HG03066 (cell line): ENCODE data around the gene WDR20.

Experiments
- ATAC-seq: cut with Tn5 transposase; IDR thresholded peaks from one replicate; pipeline ENCODE4 v1.9.1; 2021; ENCODE audit warnings: low read depth; ENCODE audit not compliant: unreplicated experiment

Gene WDR20

DNA sequence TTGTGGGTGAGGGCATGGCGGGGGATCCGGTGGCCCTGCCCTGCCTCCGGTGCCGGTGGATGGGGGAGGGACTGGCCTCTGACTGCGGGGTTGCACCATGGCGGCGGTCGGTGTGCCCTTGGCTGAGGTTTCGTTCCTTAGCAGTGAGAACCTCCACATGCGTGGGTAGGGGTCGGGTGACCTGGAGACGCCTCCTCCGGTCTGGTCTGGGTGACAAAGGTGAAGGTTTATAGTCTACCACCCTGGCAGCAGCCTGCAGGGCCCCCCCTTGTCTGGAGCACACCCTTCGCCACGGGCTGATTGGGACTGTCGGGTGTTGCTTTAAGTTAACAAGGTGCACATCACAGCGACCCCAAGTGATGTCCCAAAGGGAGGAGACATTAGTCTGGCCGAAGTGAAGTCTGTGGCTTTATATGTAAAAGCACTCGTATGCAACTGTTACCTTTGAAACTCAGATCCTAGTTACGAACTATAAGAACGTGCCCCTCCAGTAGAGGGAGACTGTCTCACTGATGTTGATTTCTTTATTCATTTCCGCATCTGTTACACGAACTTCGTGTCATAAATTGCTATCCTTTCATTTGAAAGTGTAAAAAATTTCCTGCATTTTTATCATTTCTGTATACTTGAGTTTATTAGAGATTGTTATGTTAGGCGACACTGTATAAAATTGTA, 74.4 kb downstream of the WDR20 start:
- no peak for ATAC-seq

GRCh38 chr14:102215071-102215470, 75.4 kb downstream of the WDR20 start:
- no peak for ATAC-seq

DNA sequence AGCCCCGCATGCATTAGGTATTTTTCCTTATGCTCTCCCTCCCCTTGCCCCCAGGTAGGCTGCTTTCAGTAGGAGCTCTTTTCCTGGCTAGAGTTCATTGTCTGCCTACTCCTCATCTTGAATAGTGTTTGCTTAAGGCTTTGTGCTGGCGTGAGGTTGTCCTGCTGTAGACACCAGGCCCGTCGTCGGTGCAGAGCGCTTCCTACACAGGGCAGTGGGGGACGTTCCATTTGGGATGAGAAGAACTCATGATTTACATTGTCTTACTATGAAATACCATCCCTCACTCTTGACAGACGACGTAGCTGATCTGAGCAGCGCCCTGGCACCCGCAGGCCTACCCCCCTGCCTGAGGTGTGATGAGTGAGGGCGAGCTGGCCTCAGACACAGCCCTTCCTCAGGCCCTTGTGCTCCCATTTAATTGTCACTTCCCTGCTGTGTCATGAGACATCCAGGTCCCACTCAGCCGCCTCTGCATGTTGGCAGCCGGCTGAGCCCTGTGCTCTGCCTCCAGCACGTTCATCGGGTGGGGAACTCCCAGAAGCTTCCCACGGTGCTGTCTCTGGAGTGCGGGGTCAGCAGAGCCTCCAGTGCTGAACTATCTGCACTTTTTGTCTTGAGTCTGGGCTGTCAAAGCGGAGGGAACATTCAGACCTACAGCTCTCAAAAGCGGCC, 76.0 kb downstream of the WDR20 start:
- ATAC-seq: no peak

DNA sequence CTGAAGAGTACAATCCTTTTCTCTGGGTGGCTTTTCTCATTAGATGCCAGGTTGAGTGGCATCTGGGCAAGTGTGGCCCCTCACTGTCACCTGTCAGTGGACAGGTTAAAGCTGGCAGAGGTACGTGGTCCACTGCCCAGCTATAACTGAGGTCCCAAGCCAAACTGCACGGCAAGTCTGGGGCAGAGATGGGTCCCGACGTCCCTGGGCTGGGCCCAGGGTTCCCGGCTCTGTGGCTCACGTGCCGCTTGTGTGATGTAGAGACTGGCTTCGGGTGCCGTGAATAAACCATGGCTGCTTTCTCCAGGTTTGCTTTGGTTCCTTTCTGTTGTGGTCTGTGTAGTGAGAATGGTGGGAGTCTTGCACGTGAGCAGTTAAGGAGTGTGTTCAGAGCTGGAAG, 77.7 kb downstream of the WDR20 start:
- ATAC-seq: no peak

- ATAC-seq: no peak
Observed at GRCh38 chr14:102217987-102218421, 78.3 kb downstream of the WDR20 start.

DNA sequence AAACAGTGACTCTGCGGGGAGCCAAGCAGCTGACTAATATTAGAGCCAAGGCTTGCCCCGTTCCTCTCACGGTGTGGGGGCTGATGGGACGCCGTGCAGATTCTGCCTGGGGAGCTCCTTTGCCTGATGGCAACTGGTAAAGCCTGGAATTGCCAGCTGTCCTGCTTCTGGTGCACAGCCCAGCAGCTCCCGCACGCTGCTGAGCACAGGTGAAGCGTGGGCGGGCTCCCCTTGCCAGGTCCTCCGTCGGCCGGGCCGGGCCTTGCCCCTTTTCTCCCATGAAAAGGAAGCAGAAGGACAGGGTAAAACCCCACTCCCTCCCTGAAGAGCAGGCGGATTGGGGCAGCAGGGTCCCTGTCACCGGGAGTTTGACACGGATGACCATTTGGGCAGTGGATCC, 79.0 kb downstream of the WDR20 start:
- no peak for ATAC-seq

DNA sequence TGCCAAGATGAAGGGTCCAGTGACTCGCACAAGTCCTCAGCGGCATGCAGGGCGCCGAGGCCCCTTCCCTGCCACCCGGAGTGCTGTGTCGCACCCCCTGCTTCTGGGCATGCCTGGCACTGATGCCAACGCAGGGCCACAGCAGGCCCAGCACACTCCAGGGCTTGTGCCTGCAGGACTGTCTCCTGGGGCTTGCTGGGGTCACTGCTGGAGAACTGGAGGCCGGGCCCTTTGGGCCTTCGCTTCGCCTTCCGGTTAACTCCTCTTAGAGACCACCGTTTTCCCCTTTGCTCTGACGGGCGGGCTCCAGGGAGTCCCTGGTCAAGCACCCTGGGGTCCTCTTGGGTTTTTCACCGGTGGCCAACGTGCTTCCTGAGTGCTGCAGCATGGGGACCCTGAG, 79.6 kb downstream of the WDR20 start:
- no peak for ATAC-seq

GRCh38 chr14:102220031-102220430, 80.3 kb downstream of the WDR20 start:
- ATAC-seq: peak; percentile 94

DNA sequence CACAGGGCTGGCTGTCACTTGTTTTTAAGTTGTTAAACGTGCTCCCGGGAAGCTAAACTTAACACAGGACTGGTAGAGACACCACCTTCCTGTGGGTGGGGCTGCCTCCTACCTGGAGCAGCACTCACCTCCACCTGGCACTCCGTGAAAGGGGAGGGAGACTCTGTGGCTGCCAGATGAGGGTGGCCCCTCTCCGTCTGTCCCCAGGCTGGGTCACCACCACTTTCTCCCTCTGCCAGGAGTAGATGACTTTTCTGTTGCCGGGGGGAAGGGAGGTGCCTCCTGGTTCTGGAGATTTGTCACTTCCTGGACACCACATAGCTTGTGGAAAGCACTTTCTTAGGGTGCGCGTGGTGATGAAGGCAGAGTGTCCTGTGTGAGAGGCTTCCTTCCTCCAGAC, 81.3 kb downstream of the WDR20 start:
- ATAC-seq: no peak

- no peak for ATAC-seq
Observed at GRCh38 chr14:102222009-102222575, 82.4 kb downstream of the WDR20 start.

GRCh38 chr14:102222751-102223150, 83.1 kb downstream of the WDR20 start:
- no peak for ATAC-seq

DNA sequence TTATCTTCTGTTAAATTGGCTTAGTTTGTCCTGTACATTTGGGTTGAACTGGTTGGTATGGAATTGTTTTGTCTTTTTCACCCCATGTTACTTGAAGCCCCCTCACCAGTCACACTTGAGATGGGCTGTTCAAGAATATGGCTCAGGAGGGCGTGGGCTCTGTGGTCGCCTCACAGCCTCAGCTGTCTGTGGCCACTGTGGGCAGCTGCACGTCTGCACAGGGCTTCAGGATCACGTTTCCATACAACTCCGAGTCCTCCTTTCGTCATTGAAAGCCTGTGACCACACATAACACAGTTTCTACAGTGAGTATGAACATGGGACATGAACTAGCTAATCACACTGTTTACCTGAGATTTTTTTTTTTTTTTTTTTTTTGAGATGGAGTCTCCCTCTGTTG, 84.0 kb downstream of the WDR20 start:
- ATAC-seq: no peak

- no peak for ATAC-seq
Observed at GRCh38 chr14:102225386-102225785, 85.7 kb downstream of the WDR20 start.

- ATAC-seq: no peak
Observed at GRCh38 chr14:102225936-102226335, 86.2 kb downstream of the WDR20 start.

DNA sequence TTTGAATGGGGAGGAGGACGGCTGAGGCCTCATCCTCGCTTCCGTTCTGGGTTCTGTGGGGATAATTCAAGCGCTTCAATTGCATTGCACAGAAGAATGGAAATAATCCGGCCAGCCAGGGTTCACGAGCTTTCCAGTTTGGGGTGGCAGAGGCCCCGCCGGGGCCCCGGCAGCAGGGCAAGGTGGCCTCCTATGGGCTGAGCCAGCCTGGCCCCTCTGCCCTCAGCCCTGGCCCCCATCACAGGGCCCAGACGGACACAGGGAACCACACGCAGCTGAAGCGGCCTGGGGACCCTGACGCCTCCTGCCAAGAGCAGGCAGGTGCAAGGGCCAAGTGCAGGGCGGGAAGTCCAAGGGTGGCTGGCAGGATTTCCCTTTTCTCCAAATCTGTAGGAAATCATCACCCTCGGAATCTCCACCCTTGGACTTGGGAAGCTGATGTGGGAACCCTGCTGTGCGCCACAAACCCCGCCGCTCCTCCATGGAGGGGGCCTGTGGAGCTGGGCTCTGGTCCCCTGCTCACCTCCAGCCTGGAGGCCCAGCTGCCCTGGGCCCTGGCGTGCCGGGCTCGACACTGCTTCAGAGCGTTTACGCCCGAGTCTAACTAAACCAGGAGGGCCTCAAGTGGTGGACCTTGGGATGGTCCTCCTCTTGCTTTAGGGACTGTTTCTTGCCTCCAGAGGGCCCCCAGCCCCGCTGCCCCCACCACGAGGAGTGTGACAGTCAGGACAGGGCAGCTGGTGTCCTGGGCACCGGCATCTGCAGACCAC, 86.8 kb downstream of the WDR20 start:
- ATAC-seq: no peak

DNA sequence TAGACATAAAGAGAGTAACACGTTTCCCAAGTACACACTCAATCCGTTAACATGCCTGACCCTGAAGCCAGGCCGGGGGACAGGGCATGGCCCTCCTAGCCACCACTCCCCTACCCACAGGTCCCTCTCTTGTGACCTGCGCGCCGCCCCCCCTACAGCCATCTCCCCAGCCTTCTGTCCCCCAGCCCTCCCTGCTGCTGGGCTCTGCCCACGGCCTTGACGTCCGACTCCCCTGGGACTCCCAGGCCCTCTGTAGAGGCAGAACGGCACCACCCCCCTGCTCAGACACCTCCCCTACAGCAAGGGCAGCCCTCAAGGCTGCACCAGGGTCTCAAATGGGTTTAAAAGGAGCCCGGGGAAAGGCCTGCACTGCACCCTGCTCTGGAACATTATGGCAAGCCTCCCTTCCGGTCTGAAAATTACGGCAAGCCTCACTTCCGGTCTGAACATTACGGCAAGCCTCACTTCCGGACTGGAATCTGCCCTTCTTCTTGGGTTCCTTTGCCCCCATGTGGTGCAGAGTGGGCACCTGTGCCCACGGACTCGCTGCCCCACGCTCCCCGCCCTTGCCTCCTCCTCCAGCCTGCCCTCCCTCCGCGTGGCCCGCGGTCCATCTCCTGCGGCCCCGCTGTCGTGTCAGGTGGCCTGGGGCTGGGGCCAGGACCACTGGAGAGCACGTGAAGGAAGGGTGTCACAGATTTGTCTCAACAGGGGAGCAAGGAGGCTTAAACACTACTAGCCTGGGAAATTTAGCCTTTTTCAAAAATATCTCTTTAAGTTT, 87.7 kb downstream of the WDR20 start:
- ATAC-seq: no peak

GRCh38 chr14:102229071-102229738, 89.5 kb downstream of the WDR20 start:
- no peak for ATAC-seq

DNA sequence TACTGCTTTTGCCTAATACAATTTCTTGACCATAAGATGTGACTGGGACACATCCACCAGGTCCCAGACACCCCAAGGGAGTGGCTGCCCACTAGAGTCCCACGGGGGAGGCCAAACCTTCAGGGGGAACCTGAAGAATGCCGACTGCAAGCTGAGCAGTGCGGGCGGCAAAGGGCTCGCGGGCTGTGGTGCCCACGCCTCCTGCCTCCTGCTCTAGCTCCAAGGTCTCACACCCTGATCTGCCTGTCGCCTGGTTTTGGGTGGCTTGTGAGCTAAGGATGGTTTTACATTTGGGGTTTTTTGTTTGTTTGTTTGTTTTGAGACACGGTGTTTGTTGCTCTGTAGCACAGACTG, 90.0 kb downstream of the WDR20 start:
- ATAC-seq: no peak

- no peak for ATAC-seq
Observed at GRCh38 chr14:102230481-102231210, 90.9 kb downstream of the WDR20 start.
